Body of pancreas (tissue), 4 donors: Measurements from ENCODE around the gene WNK2.
A peak's percentile ranks its signal among the peaks of the same experiment; 100 is the strongest.

Experiments
- CTCF ChIP-seq, 7 experiments: fragments of 450-650 bp in 4 of 7; fragments of 200-600 bp in 3 of 7; sonication (generic) in 3 of 7; IDR thresholded peaks; one replicate each; pipeline ENCODE4 v1.5.1; 2016 to 2019; ENCODE audit warnings: antibody characterized with exemption in 7 of 7
- POLR2A ChIP-seq, 3 donors: fragments of 450-650 bp; IDR thresholded peaks; one replicate each; pipeline ENCODE4 v1.6.1; 2016; ENCODE audit warnings: antibody characterized with exemption in 3 of 3, mild to moderate bottlenecking in 2 of 3

- no peak for TF ChIP-seq CTCF (IDR thresholded peaks at IDR 0.05)
- peak in 1 of 3 donors; percentile 16 for TF ChIP-seq POLR2A (IDR thresholded peaks at IDR 0.05)
These were observed 38.9 kb downstream of the WNK2 start for GRCh38 chr9:93222890-93223259.
